Inferior parietal cortex (tissue), 1 donor: ENCODE results near the gene PAEP.
"Not testable (repeated sequence)": the region's sequence is repeated elsewhere in the genome, so short reads cannot be mapped to it uniquely, and the experiment has no call there.

ENCODE experiments used
- DNase-seq: peaks from one replicate; pipeline ENCODE4 v3.0.0-alpha.2; 2016; ENCODE audit errors: extremely low spot score

PAEP gene

DNA sequence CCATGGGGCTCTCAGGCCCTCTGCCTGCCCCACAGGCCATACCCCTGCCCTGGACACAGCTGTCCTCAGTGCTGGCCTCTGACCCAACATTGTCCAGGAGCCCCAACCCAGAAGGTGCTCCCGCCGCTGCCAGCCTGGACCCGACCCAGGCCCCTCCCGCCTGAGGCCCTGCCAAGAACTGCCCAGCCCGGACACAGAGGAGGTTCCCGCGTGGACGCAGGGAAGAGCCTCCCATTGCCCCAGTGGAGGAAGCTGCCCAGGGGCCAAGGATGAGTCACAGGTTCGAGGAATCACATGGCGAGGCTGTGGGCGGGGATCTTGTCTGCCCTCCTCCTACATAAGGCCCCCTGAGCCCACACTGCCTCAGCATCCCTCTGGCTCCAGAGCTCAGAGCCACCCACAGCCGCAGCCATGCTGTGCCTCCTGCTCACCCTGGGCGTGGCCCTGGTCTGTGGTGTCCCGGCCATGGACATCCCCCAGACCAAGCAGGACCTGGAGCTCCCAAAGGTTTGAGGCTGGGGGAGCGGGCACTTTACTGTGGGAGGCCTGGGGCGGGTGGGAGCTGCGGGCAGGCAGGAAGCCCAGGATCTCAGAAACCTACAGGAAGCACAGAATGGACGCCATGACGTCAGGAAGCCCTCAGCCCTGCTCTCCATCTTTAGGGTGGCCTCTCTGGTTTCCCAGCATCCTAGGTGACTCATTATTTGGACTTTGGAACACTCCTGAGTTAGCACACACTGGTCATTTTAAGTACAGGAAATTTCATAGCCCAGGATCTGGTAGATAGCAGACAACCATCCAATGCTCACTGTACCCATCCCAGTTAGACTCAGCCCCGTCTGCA is at the start of gene PAEP:
Gene PAEP (plus strand): TSS at position 366 of the 844 bp plus-strand sequence.
- DNase-seq = no peak

DNA sequence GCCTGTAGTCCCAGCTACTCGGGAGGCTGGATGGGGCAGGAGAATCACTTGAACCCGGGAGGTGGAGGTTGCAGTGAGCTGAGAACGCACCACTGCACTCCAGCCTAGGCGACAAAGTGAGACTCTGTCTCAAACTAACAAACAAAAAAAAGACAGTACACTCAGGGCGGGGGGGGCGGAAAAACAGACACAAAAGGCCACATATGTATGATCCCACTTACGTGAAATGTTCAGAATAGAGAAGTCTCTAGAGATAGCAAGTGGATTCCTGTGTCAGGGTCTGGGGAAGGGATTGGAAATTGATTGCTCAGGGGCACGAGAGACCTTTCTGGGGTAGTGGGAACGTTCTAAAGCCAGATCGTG is 49.3 kb upstream of the PAEP start:
- DNase-seq = no peak

DNA sequence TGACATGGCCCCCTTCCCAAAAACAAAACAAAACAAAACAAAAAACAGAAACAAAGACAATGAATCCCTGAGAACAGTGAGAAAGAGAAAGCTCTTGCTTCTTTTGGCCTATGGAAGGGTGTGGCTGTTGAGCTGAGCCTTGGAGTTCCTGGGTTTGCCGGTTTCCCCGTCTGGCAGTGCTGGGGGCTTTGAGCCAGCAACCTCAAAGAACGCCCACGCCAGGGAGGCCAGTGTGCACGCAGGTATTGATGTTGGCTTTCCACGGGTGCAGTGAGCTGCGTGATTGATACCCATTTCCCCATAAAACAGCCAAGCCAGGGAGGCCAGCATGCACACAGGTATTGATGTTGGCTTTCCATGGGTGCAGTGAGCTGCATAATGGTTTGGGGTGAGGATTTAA is 48.7 kb upstream of the PAEP start:
- no peak for DNase-seq

DNA sequence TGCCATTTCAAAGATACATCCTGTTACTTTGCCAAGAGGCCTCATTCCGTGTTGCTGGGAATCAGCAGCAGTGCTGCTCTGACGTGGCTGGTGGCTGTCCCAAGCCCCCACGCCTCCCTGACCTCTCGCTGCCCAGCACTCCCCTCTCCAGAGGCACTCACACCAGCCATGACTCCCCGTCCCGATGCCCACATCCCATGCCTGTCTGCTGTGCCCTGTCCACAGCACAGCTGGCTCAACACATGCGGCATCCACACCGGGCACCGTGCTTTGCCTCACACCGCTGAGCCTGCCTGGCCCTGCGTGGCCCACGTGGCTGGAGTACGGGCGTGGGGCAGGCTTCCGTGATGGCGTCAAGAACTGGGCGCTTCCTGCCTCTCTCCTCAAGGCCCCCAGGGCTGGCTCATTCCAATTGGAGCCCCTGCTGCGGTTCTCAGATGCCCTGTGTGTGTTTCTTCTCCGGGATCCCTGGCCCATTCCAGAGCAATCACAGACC is 48.2 kb upstream of the PAEP start:
- DNase-seq = no peak

DNA sequence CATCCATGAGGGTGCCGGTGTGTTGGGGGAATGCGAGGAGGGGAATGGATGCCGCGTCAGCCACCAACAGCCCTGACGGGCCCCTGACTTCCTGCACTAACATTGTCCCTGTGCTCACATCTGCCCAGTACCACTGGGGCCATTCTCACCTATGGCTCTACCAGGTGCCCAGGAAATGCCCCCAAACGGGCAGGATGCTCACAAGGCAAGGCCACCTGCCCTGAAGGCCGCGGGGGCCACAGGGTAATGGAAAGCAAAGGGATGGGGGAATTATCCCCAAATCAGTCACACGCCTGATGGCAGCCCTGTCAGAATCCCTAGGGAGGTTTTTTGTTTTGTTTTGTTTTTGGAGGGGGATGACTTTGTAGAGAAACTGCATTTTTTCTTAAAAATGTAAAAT is 47.6 kb upstream of the PAEP start:
- not testable (repeated sequence) for DNase-seq

DNA sequence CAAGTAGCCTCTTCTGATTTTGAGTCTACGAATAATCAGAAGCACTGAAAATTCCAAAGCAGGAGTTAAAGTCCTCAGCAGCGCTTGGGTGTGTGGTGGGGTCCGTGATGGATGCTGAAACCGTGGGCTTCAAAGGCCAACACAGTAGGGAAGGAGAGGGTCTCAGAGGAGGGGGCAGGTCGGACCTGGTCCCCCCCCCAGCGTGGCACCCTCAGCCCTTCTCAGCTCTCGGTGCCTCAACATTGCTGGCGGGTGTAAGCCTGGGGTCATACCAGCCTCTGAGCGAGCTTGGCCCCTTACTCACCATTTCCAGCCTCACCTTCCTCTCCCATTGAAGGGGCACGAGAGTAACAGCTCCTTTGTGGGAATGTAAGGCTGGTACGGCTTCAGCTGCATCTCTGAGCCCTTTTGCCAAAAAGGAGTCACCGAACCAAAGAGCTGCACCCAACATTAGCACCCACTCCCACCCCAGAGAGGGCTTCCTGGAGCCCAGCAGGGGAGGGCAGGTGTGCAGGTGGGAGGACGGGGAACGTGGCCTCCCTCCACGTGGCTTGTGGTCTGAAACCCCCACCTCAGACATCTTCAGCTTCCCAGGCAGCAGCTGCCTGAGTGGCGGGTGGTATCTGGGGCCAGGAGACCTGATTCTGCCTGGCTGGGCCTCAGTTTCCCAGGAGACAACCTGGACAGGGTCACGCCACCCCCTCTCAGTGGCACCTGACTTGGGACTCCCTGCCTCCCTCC is 47.0 kb upstream of the PAEP start:
- DNase-seq = no peak

DNA sequence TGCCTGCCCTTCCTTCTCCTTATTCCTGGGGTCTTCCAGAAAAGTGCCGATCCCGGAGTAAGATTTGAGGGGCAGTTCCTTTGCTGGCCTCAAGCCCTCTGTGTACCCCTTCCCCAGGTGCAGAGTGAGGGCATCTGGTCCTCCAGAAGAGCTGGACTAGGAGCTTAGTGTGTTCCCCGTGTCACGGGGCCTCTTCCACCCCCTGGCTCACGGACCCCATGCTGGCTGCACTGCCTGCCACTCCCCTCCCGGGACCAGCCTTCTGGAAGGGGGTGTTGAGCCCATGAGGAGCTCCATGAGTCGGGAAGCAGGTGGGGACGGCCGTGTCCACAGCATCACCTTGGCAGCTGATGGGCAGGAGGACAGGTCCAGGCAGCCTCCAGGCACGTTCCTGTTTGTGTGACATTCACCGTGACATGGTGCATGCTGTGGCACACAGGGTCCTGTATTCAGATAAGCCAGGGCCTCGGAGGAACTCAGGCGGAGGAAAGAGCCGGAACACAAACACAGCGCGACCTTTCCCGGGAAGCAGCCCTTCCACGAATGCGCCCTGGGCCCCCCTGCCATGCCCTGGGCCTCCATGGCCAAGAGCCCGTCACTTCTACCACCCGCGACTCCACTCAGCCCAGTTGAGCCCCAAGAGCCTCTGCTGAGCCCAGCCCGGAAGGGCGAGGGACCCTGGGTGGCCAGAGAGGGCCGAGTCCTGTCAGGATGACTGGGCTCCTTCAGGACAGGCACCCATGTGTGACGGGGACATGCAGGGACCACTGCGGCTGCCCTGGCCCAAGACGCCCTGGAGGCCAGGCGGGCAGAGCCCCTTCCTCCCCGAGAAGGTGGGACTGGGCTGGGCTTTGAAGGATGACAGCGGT is 46.2 kb upstream of the PAEP start:
- no peak for DNase-seq

DNA sequence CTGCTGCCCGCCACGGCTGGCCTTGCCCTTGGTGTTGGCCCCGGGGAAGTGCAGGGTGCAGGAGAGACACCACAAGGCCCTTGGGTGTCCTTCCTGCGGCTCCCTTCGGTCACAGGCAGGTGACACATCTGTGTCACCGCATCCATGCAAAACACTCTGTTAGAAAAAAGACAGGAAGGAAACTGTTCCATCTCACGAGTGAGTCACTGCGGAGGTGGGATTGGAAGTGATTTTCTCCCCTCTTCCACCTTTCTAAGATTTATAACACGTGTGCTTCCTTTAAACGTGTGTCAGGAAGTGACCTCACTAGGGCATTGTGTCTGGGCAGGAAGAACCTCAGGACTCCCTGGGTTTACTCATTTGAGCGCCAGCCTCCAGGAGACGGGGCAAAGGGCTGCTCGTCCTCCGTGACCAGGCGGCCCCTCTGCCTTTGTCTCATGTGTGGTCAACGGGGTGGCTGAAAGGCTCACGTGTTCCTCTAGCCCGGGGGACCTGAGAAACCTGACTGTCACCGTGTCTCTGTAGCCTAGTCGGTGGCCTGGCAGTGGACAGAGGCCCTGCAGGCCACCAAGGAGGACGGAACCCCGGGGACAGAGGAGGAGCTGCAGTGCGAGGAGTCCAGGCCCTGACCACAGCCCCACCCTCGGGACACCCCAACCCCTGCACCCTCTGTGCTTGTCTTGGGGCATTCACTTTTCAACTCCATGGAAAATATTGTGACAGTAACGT is 45.3 kb upstream of the PAEP start:
- no peak for DNase-seq

DNA sequence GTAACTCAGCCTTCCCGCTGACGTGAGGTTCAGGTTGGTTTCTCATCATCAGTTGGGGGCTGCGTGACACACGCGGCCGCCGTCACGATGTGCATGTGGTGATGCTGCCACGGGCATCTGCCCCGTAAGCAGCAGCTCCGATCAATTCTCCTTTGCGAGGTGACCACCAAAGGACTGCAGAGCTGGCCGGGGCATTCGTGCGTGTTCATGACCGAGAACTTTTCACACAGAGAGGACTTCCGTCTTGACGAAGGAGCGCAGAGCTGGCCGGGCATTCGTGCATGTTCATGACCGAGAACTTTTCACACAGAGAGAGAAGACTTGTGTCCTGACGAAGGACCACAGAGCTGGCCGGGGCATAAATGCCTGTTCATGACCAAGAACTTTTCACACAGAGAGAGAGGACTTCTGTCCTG is 44.1 kb upstream of the PAEP start:
- no peak for DNase-seq

DNA sequence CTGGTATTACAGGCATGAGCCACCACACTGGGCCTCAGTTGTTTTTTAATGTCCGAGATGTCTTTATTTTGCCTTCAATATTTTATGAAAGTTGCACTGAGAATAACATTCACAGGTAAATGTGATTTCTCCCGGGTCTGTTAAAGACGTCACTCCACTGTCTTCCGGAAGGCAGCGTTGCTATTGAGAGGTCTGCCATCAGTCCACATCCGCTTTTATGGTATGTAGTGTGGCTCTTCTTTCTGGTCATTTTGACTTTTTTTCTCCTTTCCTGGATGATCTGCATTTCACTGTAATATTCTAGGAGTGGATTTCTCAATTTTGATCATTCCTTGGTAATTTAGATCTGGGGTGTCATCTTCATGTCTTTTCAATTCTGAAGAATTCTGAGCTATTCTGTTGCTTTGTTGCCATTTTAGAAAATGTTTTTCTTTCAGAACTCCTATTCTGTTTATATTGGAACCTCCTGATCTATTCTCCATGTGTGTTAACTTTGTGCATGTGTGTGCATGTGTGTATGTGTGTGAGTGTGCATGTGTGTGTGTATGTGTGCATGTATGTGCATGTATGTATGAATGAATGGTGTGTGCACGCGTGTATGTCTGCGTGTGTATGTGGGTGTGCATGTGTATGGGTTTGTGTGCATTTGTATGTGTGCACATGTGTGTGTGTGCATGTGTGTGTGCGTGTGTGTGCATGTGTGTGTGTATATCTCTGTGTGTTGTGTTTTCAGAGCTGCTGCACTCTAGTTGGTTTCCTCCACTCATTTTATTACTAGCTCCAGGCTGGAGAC is 42.2 kb upstream of the PAEP start:
- DNase-seq = no peak

DNA sequence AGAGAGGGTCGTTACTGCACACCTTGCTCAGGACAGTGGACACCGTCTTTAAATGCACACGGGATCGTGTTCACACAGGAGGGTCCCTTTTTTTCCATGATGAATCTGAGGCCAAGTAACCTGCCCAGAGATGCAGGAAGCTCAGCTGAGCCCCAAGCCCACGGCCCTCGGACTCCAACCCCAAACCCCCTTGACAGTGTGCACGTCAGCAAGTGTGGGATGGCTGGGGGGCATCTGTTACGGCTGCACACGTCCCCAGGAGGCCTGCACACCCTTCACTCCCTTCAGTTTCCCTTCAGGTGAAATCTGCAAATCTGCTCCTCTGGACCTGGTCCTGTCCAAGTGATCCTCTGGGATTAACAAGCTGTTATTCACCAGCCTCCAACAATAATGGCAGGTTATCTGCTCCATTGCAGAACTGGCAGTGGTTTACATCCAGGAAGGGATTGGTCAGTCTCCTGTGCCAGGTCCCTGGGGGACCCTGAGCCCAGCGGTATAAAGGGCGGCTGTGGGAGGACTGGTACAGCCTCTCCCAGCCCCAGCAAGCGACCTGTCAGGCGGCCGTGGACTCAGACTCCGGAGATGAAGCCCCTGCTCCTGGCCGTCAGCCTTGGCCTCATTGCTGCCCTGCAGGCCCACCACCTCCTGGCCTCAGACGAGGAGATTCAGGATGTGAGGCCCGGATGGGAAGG is 40.5 kb upstream of the PAEP start, which contains the start of gene LCN1:
Gene LCN1 (plus strand): TSS at position 525 of the 692 bp plus-strand sequence. CDS start 58 bp downstream, at position 583.
- DNase-seq = no peak

DNA sequence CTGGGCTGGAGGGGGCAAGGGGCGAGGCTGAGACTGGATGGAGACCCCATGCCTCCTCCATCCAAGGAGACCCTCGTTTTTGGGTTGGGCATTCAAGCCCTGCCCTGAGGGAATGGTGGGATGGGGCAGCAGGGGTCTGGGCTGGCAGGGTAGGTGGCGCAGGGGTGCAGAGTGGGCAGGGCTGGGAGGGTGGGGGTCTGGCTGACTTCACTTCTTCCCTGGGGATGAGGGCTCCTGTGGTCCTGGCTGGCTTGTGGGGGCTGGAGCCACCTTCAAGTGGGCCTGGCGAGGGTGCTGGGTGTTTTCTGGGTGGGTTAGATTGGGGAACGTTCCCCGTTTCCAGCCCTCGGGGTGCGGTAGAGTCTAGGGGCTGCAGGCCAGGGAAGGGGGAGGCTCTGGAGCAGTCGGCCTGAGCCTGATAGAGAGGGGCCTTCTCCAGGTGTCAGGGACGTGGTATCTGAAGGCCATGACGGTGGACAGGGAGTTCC is 39.9 kb upstream of the PAEP start:
- no peak for DNase-seq

DNA sequence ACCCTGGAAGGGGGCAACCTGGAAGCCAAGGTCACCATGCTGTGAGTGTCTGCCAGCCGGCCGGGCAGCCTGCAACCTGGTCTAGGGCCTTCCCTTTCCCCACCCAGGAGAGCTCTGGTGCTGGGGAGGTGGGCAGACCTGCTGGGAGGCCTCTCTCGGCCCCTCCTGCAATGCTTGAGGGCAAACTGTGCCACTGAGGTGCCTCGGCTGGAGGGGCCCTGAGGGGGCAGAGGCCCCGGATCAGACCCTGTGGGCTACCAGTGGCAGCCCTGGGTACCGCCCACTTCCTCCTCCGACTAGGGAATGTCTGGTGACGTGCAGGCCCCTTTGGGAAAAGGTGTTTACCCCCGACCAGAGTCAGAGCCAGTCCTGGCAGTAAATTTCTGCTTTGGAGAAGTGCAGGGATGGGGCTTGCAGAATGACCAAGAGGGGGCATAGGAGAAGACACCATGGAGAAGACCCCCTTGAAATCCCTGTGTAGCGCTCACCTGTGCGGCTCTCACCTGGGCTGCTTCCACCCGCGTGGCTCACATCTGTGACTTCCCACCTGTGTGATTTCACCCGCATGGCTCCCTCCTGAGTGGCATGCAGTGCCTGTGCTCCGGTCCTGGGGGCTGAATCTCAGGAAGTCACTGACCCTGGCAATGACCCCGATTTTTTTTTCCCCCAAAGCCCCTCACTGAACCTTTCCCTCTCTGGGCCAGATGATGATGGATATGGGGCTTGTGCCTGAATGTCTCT is 39.2 kb upstream of the PAEP start:
- DNase-seq = no peak

DNA sequence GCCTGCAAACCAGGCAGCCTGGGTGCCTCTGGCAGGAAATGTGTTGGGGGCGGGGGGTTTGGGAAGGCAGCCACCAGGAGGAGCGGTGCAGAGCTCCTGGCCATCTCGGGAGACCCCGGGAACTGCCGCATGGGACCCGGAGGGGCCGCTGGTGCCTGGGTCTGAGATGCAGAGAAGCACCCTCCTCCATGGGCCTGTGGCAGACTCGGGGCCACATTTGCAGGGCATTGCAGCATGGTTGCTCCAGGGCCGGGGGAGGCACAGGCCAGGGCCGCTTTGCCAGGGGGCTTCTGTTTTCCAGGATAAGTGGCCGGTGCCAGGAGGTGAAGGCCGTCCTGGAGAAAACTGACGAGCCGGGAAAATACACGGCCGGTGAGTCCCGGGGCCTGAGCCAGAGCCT is 38.6 kb upstream of the PAEP start:
- no peak for DNase-seq

DNA sequence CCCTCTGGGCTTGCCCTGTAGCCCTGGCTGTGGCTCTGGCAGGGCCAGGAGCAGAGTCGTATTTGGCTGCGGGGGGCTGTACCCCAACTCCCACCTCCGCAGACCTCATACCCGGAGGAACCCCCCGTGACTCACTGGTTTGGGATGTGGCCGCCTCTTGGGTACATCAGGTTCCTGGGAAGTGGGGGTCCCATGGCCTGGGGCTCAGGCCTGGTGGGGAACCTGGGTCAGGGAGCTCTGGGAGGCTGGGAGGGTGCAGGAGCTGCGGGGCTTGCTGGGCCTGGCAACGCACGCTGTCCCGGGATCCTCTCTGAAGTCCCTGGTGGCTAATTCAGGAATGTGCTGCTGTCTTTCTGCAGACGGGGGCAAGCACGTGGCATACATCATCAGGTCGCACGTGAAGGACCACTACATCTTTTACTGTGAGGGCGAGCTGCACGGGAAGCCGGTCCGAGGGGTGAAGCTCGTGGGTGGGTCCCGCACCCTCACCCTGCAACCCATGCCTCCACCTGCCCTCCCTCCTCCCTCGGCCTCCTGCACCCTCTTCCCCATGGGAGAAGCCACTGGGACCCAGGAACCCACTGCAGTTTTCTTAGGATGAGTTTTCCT is 37.9 kb upstream of the PAEP start:
- DNase-seq = no peak

DNA sequence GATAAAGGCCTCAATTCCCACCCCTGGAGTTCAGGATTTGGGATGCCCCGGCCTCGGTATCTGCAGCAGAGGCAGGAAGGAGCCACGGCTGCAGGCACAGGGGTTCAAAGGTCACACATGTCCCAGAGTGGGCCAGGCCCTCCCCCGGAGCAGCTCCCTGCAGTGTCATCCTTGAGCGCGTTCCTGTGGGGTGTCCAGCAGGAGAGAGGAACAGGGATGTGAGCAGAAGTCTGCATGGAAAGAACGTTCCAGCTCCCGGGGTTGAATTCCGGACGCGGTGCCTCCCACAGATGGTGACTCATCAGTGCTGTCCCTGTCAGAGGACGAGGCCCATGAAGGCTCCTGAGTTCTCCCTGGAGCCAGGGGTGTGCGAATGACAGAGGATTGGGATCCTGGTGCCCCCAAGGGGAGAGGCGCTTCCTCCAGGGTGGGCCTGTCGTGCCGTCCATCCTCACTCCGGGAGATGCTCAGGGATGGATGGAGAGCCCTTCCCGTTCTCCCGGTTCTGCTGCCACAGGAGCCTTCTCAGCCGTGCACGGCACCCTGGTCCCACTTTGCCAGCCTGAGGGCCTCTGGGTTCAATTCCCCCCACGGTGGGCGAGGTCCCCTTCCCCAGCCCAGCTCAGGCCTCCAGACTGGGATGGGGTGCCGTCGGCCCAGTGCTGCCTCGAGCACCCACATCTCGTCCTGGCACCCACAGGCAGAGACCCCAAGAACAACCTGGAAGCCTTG is 37.3 kb upstream of the PAEP start:
- DNase-seq = no peak

DNA sequence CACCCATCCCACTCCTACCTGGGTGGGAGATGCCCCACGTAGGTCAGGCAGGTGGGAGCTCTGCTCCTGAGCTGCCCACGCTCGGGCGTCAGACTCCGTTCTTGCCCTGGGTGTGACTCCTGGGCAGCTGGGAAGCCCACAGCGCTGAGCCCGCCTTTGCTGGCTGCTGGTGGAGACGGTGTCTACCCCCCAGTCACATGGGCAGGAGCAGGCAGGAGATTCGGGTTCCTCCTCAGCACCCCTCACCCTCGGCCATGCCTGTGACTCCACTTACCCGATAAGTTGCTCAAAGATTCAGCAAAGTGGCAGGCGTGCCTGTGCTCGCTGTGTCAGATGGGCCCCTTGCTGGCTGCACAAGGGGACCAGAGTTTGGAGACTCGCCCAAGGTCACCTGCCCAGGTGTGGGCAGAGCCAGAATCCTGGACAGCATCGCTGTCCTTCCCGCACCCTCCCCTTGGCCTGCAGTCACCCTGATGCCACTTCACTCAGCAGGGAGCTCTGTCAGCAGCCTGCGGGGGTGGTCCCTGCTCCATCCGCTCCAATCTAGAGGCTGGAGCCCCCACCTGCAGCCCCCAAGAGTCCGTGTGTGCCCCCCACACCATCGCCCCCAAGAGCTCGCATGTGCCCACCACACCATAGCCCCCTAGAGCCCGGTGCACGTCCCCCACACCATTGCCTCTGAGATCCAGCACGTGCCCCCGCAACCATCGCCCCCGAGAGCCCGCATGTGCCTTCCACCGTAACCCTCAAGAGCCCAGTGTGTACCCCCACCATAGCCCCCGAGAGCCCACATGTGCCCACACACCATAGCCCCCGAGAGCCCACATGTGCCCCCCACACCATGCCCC is 36.1 kb upstream of the PAEP start:
- DNase-seq = no peak
